GM23338 (cell line): ENCODE results near the gene ESYT1. TPM values are rescaled to one million over a fixed set of nuclear protein-coding genes. Genes with fewer than 3 reads are reported as not detected.

Experiments used
- ATAC-seq: fragments of 200-7000 bp; cut with Tn5 transposase; 3 replicates; pipeline ENCODE4 v1.9.1; 2020
- DNase-seq: peaks from one replicate; pipeline ENCODE4 v3.0.0-alpha.2; 2015; ENCODE audit warnings: low spot score
- H2AFZ ChIP-seq: fragments of 200-600 bp; sonication (generic); 2 replicates; pipeline ENCODE4 v1.8.0; 2016; ENCODE audit warnings: antibody characterized with exemption, mild to moderate bottlenecking, moderate library complexity
- H3F3A ChIP-seq: fragments of 200-600 bp; sonication (generic); replicated peaks from 2 replicates; pipeline ENCODE4 v1.8.0; 2017; ENCODE audit warnings: antibody characterized with exemption, mixed run types, low read depth
- H3K27ac ChIP-seq: fragments of 200-600 bp; sonication (generic); 2 replicates; pipeline ENCODE4 v1.6.1; 2016; ENCODE audit warnings: low read depth
- H3K27me3 ChIP-seq: fragments of 200-600 bp; sonication (generic); 2 replicates; pipeline ENCODE4 v1.8.0; 2016; ENCODE audit warnings: mild to moderate bottlenecking, mixed run types, moderate library complexity; ENCODE audit not compliant: insufficient read depth
- H3K36me3 ChIP-seq: fragments of 200-600 bp; sonication (generic); 2 replicates; pipeline ENCODE4 v1.8.0; 2016; ENCODE audit warnings: mild to moderate bottlenecking; ENCODE audit not compliant: insufficient read depth
- H3K4me1 ChIP-seq: fragments of 200-600 bp; sonication (generic); 2 replicates; pipeline ENCODE4 v1.8.0; 2016; ENCODE audit warnings: mild to moderate bottlenecking, moderate library complexity; ENCODE audit not compliant: insufficient read depth
- H3K4me2 ChIP-seq: fragments of 200-600 bp; sonication (generic); 2 replicates; pipeline ENCODE4 v1.7.1; 2017; ENCODE audit warnings: mixed run types
- H3K4me3 ChIP-seq: fragments of 200-600 bp; sonication (generic); 2 replicates; pipeline ENCODE4 v1.6.1; 2016; ENCODE audit warnings: mixed run types
- H3K79me2 ChIP-seq: fragments of 200-600 bp; sonication (generic); replicated peaks from 2 replicates; pipeline ENCODE4 v1.8.0; 2017; ENCODE audit warnings: mild to moderate bottlenecking; ENCODE audit not compliant: insufficient read depth
- H3K9me2 ChIP-seq: fragments of 200-600 bp; sonication (generic); 2 replicates; pipeline ENCODE4 v1.8.0; 2017; ENCODE audit not compliant: insufficient read depth
- H4K20me1 ChIP-seq: fragments of 200-600 bp; sonication (generic); replicated peaks from 2 replicates; pipeline ENCODE4 v1.8.0; 2017; ENCODE audit warnings: mild to moderate bottlenecking; ENCODE audit not compliant: insufficient read depth
- H3K27ac Mint-ChIP-seq: 2 replicates; pipeline ENCODE4 v1.8.0; 2020; ENCODE audit warnings: inconsistent platforms, mild to moderate bottlenecking, moderate library complexity, mixed read lengths
- H3K27me3 Mint-ChIP-seq: 3 replicates; pipeline ENCODE4 v1.8.0; 2022; ENCODE audit warnings: low read depth, mild to moderate bottlenecking, moderate library complexity, mixed read lengths, inconsistent platforms; ENCODE audit not compliant: insufficient read depth, poor library complexity
- H3K36me3 Mint-ChIP-seq: 3 replicates; pipeline ENCODE4 v1.8.0; 2021; ENCODE audit warnings: low read depth, mild to moderate bottlenecking, inconsistent platforms, moderate library complexity, mixed read lengths
- H3K4me1 Mint-ChIP-seq: 3 replicates; pipeline ENCODE4 v1.8.0; 2020; ENCODE audit warnings: mild to moderate bottlenecking, inconsistent platforms, mixed read lengths
- H3K4me3 Mint-ChIP-seq: 3 replicates; pipeline ENCODE4 v1.8.0; 2021; ENCODE audit warnings: moderate library complexity, mild to moderate bottlenecking, inconsistent platforms, mixed read lengths
- H3K9me3 Mint-ChIP-seq: 3 replicates; pipeline ENCODE4 v1.8.0; 2020; ENCODE audit warnings: moderate library complexity, mild to moderate bottlenecking, inconsistent platforms, mixed read lengths
- CREB1 ChIP-seq: fragments of 250-450 bp; sonication (Bioruptor Pico); IDR thresholded peaks from 2 replicates; pipeline ENCODE4 v1.5.0; 2020; ENCODE audit warnings: low read depth, mild to moderate bottlenecking, moderate library complexity
- EZH2 ChIP-seq: fragments of 200-600 bp; sonication (generic); IDR thresholded peaks from one replicate; pipeline ENCODE4 v1.8.0; 2017; ENCODE audit warnings: antibody characterized with exemption, mild to moderate bottlenecking, low read depth; ENCODE audit not compliant: unreplicated experiment
- EZH2phosphoT487 ChIP-seq: fragments of 200-600 bp; sonication (generic); IDR thresholded peaks from one replicate; pipeline ENCODE4 v1.8.1; 2018; ENCODE audit warnings: antibody characterized with exemption; ENCODE audit not compliant: unreplicated experiment
- JUNB ChIP-seq: IDR thresholded peaks from one replicate; pipeline ENCODE4 v1.6.1; 2016; ENCODE audit warnings: antibody characterized with exemption; ENCODE audit not compliant: unreplicated experiment
- NANOG ChIP-seq: IDR thresholded peaks from 2 replicates; pipeline ENCODE4 v1.6.1; 2016; ENCODE audit warnings: antibody characterized with exemption, borderline replicate concordance
- POLR2AphosphoS5 ChIP-seq: IDR thresholded peaks from 2 replicates; pipeline ENCODE4 v1.6.1; 2016; ENCODE audit warnings: antibody characterized with exemption, low read depth
- STAT1 ChIP-seq: IDR thresholded peaks from one replicate; pipeline ENCODE4 v1.6.1; 2016; ENCODE audit warnings: antibody characterized with exemption; ENCODE audit not compliant: unreplicated experiment
- ZNF331 ChIP-seq: fragments of 250-450 bp; sonication (Bioruptor Pico); IDR thresholded peaks from 2 replicates; pipeline ENCODE4 v1.5.0; 2020; ENCODE audit warnings: low read depth, mild to moderate bottlenecking, moderate library complexity
- polyA plus RNA-seq: library from polyadenylated mRNA; unstranded; fragments of >200 nt; fragmentation: Nextera tagmentation; extraction: Ambion mirVana; gene quantifications from 2 replicates; pipeline ENCODE4 v1.2.1, GENCODE V29; 2016
- total RNA-seq: library from RNA; depleted of rRNA; stranded (reverse); fragments of >200 nt; shearing (Covaris generic); gene quantifications from 2 replicates; pipeline ENCODE4 v1.2.3, GENCODE V29; 2014
- TF ChIP-seq, protein P1 (sequence below): IDR thresholded peaks from one replicate; pipeline ENCODE4 v1.6.1; 2018; ENCODE audit warnings: antibody characterized with exemption; ENCODE audit not compliant: unreplicated experiment
- TF ChIP-seq, protein P2 (sequence below), 2 experiments: fragments of 200-600 bp in 1 of 2; sonication (generic) in 1 of 2; conservative IDR thresholded peaks; 2 replicates each; pipeline versions ENCODE4 v1.5.1 to v1.6.1; 2016 to 2017; ENCODE audit warnings: antibody characterized with exemption in 2 of 2, low read depth in 2 of 2, mild to moderate bottlenecking in 2 of 2, moderate library complexity in 1 of 2

Gene ESYT1
- total and polyA plus RNA-seq, 2 experiments from 2014 or later, result 23.3 to 142 TPM

DNA sequence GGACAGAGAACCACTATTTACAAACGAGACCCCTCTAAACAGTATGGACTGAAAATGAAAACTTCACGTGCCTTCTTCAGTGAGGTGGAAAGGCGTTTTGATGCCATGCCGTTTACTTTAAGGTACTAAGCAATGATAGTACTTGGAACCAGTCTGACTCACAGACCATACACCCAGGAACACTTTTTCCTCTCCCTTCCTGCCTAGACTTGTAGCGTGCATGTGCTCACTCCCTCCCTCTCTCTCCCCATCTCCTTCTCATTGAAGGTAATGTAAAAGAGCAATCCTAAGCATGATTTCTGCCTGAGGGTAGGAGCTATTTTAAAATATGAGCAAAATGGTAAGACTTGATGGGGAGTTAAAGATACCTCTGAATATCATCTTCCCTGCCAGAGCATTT lies 17.5 kb upstream of the ESYT1 start:
- H3F3A ChIP-seq, result peaks cover 56% of the 10 kb centered on the region
- no peak overlapping the region; the same call in 2 of the 3 replicates for H3K4me3 Mint-ChIP-seq

DNA sequence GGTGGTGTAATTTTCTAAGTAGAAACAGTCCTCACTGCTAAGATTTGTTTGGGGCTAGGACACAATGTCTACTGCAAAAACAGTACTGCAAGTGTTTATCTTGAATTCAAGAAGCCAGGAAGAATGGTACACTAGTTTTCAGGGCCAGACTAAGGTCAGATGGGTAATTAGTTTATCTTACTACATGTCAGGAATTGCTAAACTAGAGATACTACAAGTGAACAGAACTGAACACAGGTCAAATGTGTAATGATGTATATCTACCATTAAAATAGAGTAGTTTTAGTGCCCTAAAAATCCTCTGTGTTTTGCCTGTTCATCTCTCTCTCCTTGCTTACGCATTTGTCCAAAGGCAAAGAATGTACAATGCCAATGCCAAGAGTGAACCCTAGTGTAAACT lies 14.0 kb upstream of the ESYT1 start:
- H3K9me2 ChIP-seq, result no peaks in the 10 kb centered on the region
- no peak overlapping the region for H3K27ac ChIP-seq
- no peak overlapping the region for H2AFZ ChIP-seq
- peaks cover 10% of the 10 kb centered on the region; the same call in 2 of the 3 replicates for H3K4me1 Mint-ChIP-seq
- peaks cover 6% of the 10 kb centered on the region; the same call in 2 of the 3 replicates for H3K9me3 Mint-ChIP-seq
- peaks cover 46% of the 10 kb centered on the region for H3F3A ChIP-seq
- H3K36me3 ChIP-seq, result peaks cover 33% of the 10 kb centered on the region
- H3K4me3 Mint-ChIP-seq, result no peak overlapping the region
- H3K4me2 ChIP-seq, result no peak overlapping the region
- DNase-seq, result no peak
- TF ChIP-seq, protein P1, sequence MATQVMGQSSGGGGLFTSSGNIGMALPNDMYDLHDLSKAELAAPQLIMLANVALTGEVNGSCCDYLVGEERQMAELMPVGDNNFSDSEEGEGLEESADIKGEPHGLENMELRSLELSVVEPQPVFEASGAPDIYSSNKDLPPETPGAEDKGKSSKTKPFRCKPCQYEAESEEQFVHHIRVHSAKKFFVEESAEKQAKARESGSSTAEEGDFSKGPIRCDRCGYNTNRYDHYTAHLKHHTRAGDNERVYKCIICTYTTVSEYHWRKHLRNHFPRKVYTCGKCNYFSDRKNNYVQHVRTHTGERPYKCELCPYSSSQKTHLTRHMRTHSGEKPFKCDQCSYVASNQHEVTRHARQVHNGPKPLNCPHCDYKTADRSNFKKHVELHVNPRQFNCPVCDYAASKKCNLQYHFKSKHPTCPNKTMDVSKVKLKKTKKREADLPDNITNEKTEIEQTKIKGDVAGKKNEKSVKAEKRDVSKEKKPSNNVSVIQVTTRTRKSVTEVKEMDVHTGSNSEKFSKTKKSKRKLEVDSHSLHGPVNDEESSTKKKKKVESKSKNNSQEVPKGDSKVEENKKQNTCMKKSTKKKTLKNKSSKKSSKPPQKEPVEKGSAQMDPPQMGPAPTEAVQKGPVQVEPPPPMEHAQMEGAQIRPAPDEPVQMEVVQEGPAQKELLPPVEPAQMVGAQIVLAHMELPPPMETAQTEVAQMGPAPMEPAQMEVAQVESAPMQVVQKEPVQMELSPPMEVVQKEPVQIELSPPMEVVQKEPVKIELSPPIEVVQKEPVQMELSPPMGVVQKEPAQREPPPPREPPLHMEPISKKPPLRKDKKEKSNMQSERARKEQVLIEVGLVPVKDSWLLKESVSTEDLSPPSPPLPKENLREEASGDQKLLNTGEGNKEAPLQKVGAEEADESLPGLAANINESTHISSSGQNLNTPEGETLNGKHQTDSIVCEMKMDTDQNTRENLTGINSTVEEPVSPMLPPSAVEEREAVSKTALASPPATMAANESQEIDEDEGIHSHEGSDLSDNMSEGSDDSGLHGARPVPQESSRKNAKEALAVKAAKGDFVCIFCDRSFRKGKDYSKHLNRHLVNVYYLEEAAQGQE, result no peak
- no peaks in the 10 kb centered on the region for H3K27me3 ChIP-seq
- H3K4me1 ChIP-seq, result peaks cover 4% of the 10 kb centered on the region
- H3K36me3 Mint-ChIP-seq, result peaks cover 69% of the 10 kb centered on the region
- peaks cover 20% of the 10 kb centered on the region for H3K27me3 Mint-ChIP-seq
- no peak overlapping the region for H3K27ac Mint-ChIP-seq
- no peak overlapping the region for H3K4me3 ChIP-seq
- peaks cover 6% of the 10 kb centered on the region; the same call in 1 of the 2 replicates for H4K20me1 ChIP-seq
- no peak for ATAC-seq
- peaks cover 12% of the 10 kb centered on the region for H3K79me2 ChIP-seq

More for the DNA sequence above, 17.5 kb upstream of the ESYT1 start:
- no peak overlapping the region for H3K27ac ChIP-seq
- Mint-ChIP-seq H3K27me3 (peaks cover 3% of the 10 kb centered on the region), H3K36me3 (peaks cover 87% of the 10 kb centered on the region), H3K9me3 (no peaks in the 10 kb centered on the region), H3K4me1 (peaks cover 17% of the 10 kb centered on the region), H3K27ac (no peak overlapping the region)
- no peak overlapping the region for H3K4me2 ChIP-seq
- no peak for TF ChIP-seq POLR2AphosphoS5
- no peak for TF ChIP-seq EZH2
- no peak for TF ChIP-seq JUNB
- TF ChIP-seq, protein P2, sequence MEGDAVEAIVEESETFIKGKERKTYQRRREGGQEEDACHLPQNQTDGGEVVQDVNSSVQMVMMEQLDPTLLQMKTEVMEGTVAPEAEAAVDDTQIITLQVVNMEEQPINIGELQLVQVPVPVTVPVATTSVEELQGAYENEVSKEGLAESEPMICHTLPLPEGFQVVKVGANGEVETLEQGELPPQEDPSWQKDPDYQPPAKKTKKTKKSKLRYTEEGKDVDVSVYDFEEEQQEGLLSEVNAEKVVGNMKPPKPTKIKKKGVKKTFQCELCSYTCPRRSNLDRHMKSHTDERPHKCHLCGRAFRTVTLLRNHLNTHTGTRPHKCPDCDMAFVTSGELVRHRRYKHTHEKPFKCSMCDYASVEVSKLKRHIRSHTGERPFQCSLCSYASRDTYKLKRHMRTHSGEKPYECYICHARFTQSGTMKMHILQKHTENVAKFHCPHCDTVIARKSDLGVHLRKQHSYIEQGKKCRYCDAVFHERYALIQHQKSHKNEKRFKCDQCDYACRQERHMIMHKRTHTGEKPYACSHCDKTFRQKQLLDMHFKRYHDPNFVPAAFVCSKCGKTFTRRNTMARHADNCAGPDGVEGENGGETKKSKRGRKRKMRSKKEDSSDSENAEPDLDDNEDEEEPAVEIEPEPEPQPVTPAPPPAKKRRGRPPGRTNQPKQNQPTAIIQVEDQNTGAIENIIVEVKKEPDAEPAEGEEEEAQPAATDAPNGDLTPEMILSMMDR (conservative IDR thresholded peaks at IDR 0.05; ENCODE audit: low read depth in 2 of 2), result no peak
- TF ChIP-seq STAT1, result no peak
- TF ChIP-seq ZNF331 (CRISPR knock-in tag), result no peak
- TF ChIP-seq CREB1, result no peak
- no peak for TF ChIP-seq EZH2phosphoT487
- TF ChIP-seq, protein P1, result no peak
- no peak for TF ChIP-seq NANOG
- no peaks in the 10 kb centered on the region for H3K9me2 ChIP-seq
- no peak for DNase-seq
- no peak for ATAC-seq
- H4K20me1 ChIP-seq, result peaks cover 19% of the 10 kb centered on the region
- H3K4me1 ChIP-seq, result peaks cover 12% of the 10 kb centered on the region
- peaks cover 25% of the 10 kb centered on the region for H3K79me2 ChIP-seq
- H3K4me3 ChIP-seq, result no peak overlapping the region
- peaks cover 51% of the 10 kb centered on the region for H3K36me3 ChIP-seq
- H3K27me3 ChIP-seq, result no peaks in the 10 kb centered on the region
- H2AFZ ChIP-seq, result no peak overlapping the region
